Activated CD8-positive, alpha-beta T cell treated with anti-CD3 and anti-CD28 coated beads for 36 hours (primary cell): ENCODE measurements around the gene FAM174B. TPM values are rescaled to one million over a fixed set of nuclear protein-coding genes. Genes with fewer than 3 reads are reported as not detected.

ENCODE experiments used
- ATAC-seq: fragments of 200-7000 bp; cut with Tn5 transposase; one replicate; pipeline ENCODE4 v1.10.0; 2021; ENCODE audit warnings: mild to moderate bottlenecking, moderate library complexity
- CTCF ChIA-PET: fragments of 350-600 bp; sonication (Branson Sonifier 250); formaldehyde crosslinking; loops from one replicate; lab custom pipeline; 2021; ENCODE audit warnings: antibody characterized with exemption; lab: Charles Lee
- POLR2A ChIA-PET: fragments of 350-600 bp; sonication (Branson Sonifier 250); formaldehyde crosslinking; loops from one replicate; lab custom pipeline; 2021; ENCODE audit warnings: antibody characterized with exemption; lab: Charles Lee
- DNase-seq: peaks from one replicate; pipeline ENCODE4 v3.0.0-alpha.2; 2020
- H3K27ac Mint-ChIP-seq: one replicate; pipeline ENCODE4 v1.8.0; 2021; ENCODE audit warnings: mild to moderate bottlenecking, mixed read lengths
- H3K27me3 Mint-ChIP-seq: one replicate; pipeline ENCODE4 v1.8.0; 2021; ENCODE audit warnings: mixed read lengths
- H3K36me3 Mint-ChIP-seq: one replicate; pipeline ENCODE4 v1.8.0; 2021; ENCODE audit warnings: low read depth, mixed read lengths
- H3K4me1 Mint-ChIP-seq: one replicate; pipeline ENCODE4 v1.8.0; 2021; ENCODE audit warnings: low read depth, mixed read lengths
- H3K4me3 Mint-ChIP-seq: one replicate; pipeline ENCODE4 v1.8.0; 2021; ENCODE audit warnings: mild to moderate bottlenecking, moderate library complexity, mixed read lengths
- H3K9me3 Mint-ChIP-seq: one replicate; pipeline ENCODE4 v1.8.0; 2021; ENCODE audit warnings: mixed read lengths
- CTCF ChIP-seq: fragments of 200-600 bp; IDR thresholded peaks from one replicate; pipeline ENCODE4 v1.8.0; 2022; ENCODE audit warnings: antibody characterized with exemption, mild to moderate bottlenecking
- intact Hi-C: fragments of 100-400 bp; cut with micrococcal nuclease; formaldehyde crosslinking; loops from one replicate; pipeline ENCODE4 v1.10.0; 2022
- total RNA-seq, 2 experiments: library from RNA; stranded (reverse); gene quantifications; one replicate each; pipeline ENCODE4 v1.2.3, GENCODE V29; 2021

The FAM174B gene
- total RNA-seq, 2 experiments from 2014 or later: 2.6 to 3.0 TPM

DNA sequence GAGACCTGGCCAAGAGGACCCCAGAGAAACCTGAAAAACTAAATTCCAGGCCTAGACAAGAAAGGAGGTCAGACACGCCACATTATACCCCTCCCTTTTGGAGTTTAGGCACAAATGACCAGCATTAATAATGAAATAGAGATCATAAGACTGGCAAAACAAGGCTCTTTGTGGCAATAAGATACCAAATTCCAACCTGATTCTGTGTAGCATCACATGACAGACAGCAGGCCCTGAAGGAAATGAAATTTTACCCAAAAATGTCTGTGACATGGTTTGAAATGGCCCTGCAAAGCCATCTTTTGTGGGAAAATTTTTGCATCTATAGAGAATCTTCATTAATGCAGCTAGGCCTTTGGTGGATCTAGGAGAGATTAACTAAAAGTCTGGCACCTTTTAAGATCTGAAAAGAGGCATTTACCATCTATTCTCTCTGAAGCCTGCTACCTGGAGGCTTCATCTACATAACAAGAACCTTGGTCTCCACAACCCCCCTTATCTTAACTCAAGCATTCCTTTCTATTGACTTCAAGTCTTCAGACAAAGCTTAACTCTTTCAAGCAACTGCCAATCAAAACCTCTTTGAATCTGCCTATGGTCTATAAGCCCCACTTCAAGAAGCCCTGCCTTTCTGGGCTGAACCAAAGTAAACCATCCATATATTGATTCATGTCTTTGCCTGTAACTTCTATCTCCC is 8.0 kb downstream of the FAM174B start:
- ATAC-seq: no peak
- Mint-ChIP-seq H3K36me3 (no peaks in the 10 kb centered on the region), H3K4me1 (no peaks in the 10 kb centered on the region)

GRCh38 chr15:92646216-92646615 is 9.4 kb downstream of the FAM174B start:
- H3K36me3 Mint-ChIP-seq: no peaks in the 10 kb centered on the region
- intact Hi-C loops: no loop called here
- CTCF ChIA-PET: no interaction called here
- H3K27me3 Mint-ChIP-seq: peaks cover 3% of the 10 kb centered on the region
- H3K27ac Mint-ChIP-seq: no peak overlapping the region
- peaks cover 6% of the 10 kb centered on the region for H3K9me3 Mint-ChIP-seq
- no peaks in the 10 kb centered on the region for H3K4me1 Mint-ChIP-seq
- no peak overlapping the region for H3K4me3 Mint-ChIP-seq
- DNase-seq (no peak), ATAC-seq (no peak)
- no peak for TF ChIP-seq CTCF
- POLR2A ChIA-PET: interaction anchor here (0.6 kb wide), 1 partner anchor 1143 kb away, joined by 3 read pairs; no protein-coding TSS in a partner anchor

More for the DNA sequence above, 8.0 kb downstream of the FAM174B start:
- no peaks in the 10 kb centered on the region for H3K9me3 Mint-ChIP-seq
- no peak for TF ChIP-seq CTCF
- H3K4me3 Mint-ChIP-seq: no peak overlapping the region
- intact Hi-C loops: no loop called here
- DNase-seq: no peak
- H3K27me3 Mint-ChIP-seq: peaks cover 3% of the 10 kb centered on the region
- CTCF ChIA-PET: no interaction called here
- POLR2A ChIA-PET: no interaction called here
- H3K27ac Mint-ChIP-seq: no peak overlapping the region

DNA sequence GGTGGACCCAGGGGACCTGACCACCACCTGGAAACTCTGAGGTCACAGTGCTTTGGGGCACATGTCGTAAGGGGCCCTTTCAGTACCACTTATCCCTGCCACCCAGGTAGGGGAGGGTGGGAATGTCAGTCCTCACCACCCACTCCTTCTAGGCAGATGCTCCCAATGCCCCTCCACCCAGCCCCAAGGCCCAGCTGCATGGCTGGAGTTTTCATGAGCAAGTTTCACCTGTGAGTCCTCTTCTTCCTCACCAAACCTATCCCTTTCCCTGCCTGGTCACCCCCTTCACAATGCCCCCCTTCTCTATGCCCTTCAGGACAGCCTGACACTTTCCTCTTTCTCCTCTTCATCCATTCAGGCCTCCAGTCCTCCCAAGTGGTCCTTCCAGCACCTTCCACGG is 9.8 kb downstream of the FAM174B start:
- ChIA-PET POLR2A (interaction anchor here (0.5 to 0.6 kb wide), 2 partner anchors 291 to 1144 kb away, joined by 3 read pairs; no protein-coding TSS in a partner anchor), CTCF (no interaction called here)
- intact Hi-C loops: no loop called here
- Mint-ChIP-seq H3K9me3 (peaks cover 8% of the 10 kb centered on the region), H3K4me3 (no peak overlapping the region), H3K36me3 (peaks cover 1% of the 10 kb centered on the region), H3K4me1 (no peaks in the 10 kb centered on the region), H3K27me3 (peaks cover 3% of the 10 kb centered on the region), H3K27ac (no peak overlapping the region)
- ATAC-seq (no peak), DNase-seq (no peak)
- TF ChIP-seq CTCF: no peak

DNA sequence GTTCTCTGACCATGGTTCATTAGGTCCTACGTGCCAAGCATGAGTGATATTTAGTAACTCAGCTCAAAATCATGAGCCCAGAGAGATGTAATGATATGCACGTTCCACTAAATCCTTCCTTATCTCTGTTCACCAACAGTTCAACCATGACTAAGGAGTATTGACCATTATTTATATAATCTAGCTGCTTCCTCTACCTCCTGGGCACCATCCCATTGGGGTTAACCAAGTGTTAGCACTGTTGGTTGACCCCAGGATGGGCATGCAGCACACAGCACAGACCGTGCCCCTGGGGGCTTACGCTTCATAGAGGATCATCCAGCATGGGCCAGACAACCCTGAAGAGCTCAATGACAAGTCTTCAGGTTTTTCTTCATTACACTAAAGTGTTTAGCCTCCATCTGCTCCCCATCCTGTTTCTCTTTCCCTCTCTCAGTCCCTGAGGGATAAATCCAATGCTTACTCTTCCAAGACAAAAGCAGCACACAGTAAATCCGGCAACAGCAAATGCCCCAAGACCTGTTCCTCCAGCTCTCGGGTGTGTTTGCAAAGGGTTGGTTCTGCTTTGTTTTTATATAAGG is 10.4 kb downstream of the FAM174B start:
- intact Hi-C loops: no loop called here
- Mint-ChIP-seq H3K27me3 (peaks cover 3% of the 10 kb centered on the region), H3K36me3 (peaks cover 1% of the 10 kb centered on the region), H3K9me3 (peaks cover 8% of the 10 kb centered on the region), H3K4me3 (no peak overlapping the region), H3K4me1 (no peaks in the 10 kb centered on the region), H3K27ac (no peak overlapping the region)
- ChIA-PET CTCF (no interaction called here), POLR2A (interaction anchor here (0.5 kb wide), 1 partner anchor 291 kb away, joined by 3 read pairs; no protein-coding TSS in a partner anchor)
- no peak for DNase-seq
- no peak for TF ChIP-seq CTCF
- no peak for ATAC-seq
